Astrocyte (in vitro differentiated cells and primary cell): Measurements from ENCODE around the gene ANKRD29.

Experiments used
- EZH2 ChIP-seq: IDR thresholded peaks from 2 replicates; pipeline ENCODE4 v1.6.1; 2012; ENCODE audit warnings: mild to moderate bottlenecking, low read length, inconsistent platforms; ENCODE audit not compliant: insufficient read depth
- TF ChIP-seq, protein P1 (sequence below): IDR thresholded peaks from 2 replicates; pipeline ENCODE4 v1.5.1; 2011; ENCODE audit warnings: low read depth, mild to moderate bottlenecking, inconsistent platforms, low read length, moderate library complexity; ENCODE audit not compliant: insufficient read depth

DNA sequence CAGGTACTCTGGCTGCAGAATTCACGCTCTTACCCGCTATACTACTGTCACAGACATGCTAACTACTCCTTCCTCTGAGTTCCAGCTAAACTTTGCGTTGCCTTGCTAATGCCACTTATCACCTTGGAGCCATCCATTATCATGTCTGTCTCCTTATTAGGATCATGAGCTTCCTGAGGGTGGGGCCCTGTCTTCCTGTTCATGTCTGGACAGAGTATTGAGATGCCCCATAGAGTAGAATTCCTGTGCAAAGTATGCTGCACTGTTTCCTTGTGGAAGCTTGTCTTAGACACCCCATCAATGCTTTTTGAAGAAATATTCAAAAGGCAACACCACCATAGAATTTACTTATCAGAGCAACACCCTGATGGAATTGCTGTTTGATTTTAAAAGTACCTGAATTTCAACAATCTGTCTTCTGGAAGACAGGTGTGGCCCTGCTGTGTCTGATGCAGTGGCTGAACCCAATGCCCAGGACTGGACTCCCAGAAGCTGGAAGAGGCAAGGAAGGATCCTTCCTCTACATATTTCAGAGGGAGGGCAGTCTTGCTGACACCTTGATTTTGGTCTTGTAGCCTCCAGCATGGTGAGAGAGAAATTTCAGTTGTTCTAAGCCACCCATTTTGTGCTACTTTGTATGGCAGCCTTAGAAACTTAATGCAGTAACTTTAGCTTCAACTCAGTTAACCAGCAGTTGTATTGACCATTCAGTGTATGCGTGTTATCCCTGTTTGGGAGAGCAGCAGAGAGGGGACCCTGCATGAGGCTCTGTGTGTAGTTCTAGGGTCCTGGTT, 32.1 kb upstream of the ANKRD29 start:
- TF ChIP-seq, protein P1, sequence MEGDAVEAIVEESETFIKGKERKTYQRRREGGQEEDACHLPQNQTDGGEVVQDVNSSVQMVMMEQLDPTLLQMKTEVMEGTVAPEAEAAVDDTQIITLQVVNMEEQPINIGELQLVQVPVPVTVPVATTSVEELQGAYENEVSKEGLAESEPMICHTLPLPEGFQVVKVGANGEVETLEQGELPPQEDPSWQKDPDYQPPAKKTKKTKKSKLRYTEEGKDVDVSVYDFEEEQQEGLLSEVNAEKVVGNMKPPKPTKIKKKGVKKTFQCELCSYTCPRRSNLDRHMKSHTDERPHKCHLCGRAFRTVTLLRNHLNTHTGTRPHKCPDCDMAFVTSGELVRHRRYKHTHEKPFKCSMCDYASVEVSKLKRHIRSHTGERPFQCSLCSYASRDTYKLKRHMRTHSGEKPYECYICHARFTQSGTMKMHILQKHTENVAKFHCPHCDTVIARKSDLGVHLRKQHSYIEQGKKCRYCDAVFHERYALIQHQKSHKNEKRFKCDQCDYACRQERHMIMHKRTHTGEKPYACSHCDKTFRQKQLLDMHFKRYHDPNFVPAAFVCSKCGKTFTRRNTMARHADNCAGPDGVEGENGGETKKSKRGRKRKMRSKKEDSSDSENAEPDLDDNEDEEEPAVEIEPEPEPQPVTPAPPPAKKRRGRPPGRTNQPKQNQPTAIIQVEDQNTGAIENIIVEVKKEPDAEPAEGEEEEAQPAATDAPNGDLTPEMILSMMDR = no peak
- no peak for TF ChIP-seq EZH2
